Daoy (cell line): ENCODE results near the gene ZMIZ2. TPM values are rescaled to one million over a fixed set of nuclear protein-coding genes. Genes with fewer than 3 reads are reported as not detected.
A peak's percentile ranks its signal among the peaks of the same experiment; 100 is the strongest.
"Not testable (repeated sequence)": the region's sequence is repeated elsewhere in the genome, so short reads cannot be mapped to it uniquely, and the experiment has no call there.

Source experiments
- DNase-seq: peaks from one replicate; pipeline ENCODE4 v3.0.0-alpha.2; 2015; ENCODE audit warnings: low read depth
- total RNA-seq: library from RNA; depleted of rRNA; stranded (reverse); fragments of >200 nt; shearing (Covaris generic); gene quantifications from 2 replicates; pipeline ENCODE4 v1.2.3, GENCODE V29; 2014; rRNA removed

Gene ZMIZ2
- total RNA-seq: 6.5 and 16.2 TPM in 2 replicates

DNA sequence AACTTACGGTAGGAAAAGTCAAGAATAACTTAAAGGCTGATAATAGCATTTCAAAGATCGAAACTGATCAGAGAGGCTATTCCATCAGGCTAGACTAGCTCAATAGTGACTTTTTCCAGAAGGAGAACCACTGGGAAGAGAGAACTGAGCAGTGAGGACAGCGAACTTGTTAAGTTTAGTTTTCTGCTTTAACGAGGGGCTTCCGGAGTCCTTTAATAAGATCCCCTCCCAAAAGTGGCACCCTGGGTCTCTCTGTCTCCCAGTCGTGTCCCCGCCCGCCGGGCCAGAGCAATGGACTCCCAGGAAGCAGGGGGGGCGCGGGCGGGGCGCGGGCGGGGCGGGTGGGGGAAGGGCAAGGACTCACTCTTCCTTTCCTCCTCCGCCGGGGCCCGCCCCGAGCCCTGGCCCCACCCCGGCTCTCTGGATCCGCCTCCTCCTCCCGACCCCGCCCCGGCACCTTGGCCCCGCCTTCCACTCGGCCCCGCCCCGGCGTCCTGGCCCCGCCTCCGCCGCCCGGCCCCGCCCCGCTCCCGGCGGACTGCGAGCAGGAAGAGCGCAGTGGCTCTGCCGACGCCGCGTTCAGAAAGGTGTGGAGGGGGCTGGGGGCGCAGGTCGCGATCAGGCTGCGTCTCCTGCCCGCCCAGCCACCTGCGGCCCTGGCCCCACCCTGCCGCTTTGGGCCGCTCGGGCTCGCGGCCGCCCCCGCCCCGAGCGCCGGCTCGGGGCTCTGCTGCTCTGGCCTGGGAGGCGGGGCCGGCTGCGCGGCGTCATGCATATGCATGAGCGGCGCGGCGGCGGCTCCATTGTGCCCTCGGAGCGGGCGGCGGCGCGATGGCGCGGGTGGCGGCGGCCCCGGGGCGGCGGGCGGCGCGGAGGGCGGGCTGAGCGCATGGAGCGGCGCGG lies at the start of gene ZMIZ2:
ZMIZ2 (plus strand) TSS at position 803 of the 903 bp plus-strand sequence. CDS start 7,403 bp downstream, outside the sequence.
- peak; percentile 98 for DNase-seq

DNA sequence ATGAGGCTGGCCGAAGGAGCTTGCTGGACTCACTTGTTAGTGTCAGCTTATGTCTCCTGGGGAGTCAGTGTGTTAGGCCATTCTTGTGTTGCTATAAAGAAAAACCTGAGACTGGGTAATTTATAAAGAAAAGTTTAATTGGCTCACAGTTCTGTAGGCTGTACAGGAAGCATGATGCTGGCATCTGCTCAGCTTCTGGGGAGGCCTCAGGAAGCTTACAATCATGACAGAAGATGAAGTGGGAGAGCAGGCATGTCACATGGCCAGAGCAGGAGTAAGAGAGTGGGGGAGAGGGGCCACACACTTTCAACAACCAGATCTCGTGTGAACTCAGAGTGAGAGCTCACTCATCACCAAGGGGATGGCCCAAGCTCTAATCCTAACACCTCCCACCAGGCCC lies 49.0 kb upstream of the ZMIZ2 start:
- DNase-seq: not testable (repeated sequence)

DNA sequence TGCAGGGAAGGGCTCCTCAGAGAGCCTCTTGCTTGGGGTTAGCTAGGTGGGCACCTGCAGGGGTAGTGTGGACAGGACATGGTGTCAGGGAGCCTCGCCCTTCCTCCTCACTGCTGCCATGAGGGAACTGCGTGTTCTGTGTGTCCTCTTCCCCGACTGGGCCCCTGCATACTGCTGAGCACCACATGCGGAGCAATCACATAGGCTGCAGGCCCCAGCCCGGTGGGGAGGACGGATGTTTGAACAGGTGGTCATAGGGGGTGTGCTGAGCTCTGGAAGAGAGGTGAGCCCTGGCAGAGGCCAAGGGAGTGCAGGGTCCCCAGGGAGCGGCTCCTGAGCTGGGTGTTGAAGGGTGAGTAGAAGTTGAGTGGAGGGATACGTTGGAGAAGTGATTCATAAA lies 48.3 kb upstream of the ZMIZ2 start:
- DNase-seq: no peak

- DNase-seq: not testable (repeated sequence)
Measured at GRCh38 chr7:44703391-44703790, 45.3 kb upstream of the ZMIZ2 start.

- no peak for DNase-seq
Measured at GRCh38 chr7:44703921-44704320, 44.7 kb upstream of the ZMIZ2 start.

- no peak for DNase-seq
Measured at GRCh38 chr7:44705434-44705833, 43.2 kb upstream of the ZMIZ2 start.

GRCh38 chr7:44706788-44707557 lies 41.7 kb upstream of the ZMIZ2 start:
- no peak for DNase-seq

DNA sequence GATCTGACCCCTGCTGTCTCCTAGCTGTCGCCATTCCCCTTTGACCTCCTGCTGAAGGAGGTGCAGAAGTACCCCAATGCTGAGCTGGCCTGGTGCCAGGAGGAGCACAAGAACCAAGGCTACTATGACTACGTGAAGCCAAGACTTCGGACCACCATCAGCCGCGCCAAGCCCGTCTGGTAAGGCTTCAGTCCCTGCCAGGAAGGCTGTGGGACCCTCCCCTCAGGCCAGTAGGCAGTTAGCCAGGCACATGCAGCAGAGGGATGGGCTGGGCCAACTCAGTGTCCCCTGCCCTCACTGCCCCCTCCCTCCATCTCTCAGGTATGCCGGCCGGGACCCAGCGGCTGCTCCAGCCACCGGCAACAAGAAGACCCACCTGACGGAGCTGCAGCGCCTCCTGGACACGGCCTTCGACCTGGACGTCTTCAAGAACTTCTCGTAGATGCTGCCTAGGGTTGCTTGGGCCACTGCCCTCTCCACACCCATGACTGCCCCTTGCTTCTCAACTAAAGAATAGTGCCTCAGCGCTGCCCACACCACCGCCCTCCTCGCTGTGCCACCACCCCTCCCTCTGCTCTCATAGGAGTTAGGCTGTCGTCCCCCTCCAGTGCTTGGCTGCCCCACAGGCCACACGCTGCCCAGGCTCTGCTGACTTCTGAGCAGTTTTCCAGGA lies 41.0 kb upstream of the ZMIZ2 start:
- DNase-seq: no peak

DNA sequence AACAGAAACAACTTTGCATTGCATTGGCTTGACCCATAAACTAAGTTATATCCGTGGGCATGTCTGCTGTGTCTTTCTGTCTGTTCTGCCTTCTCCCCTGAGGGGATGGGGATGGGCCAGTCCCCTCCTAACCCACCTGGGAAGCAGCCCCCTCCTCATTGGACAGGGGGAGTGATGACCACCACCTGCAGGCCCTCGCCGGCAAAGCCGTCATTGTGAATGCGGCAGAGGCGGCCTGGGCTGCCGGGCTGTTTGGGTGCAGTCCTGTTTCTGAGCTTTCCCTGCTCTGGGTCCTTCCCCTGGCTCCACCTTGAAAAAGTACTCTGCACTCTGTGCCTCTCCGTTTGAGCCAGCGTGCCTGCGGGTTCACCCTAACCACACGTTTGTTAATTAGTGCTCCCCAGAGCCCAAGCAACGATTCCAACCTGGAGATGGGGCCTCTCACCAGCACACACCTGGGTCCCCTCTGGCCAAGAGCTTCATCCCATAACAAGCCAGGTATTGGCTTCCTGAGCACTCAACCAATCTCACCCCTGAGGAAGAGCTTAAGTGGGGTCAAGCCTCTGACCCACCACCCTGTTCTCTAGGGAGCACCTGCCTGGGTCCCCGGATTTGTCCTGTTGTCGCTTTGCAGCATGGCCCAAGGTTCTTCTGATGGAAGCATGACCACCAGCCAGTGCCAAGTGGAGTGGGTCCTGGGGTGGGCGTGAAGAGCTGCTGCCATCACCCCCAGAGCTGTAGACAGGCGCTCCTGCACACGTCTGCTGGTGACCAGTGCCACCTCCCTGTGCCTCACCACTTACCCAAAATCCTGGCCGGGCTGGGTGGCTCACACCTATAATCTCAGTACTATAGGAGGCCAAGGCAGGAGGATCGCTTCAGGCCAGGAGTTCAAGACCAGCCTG lies 39.4 kb upstream of the ZMIZ2 start:
- DNase-seq: no peak

DNA sequence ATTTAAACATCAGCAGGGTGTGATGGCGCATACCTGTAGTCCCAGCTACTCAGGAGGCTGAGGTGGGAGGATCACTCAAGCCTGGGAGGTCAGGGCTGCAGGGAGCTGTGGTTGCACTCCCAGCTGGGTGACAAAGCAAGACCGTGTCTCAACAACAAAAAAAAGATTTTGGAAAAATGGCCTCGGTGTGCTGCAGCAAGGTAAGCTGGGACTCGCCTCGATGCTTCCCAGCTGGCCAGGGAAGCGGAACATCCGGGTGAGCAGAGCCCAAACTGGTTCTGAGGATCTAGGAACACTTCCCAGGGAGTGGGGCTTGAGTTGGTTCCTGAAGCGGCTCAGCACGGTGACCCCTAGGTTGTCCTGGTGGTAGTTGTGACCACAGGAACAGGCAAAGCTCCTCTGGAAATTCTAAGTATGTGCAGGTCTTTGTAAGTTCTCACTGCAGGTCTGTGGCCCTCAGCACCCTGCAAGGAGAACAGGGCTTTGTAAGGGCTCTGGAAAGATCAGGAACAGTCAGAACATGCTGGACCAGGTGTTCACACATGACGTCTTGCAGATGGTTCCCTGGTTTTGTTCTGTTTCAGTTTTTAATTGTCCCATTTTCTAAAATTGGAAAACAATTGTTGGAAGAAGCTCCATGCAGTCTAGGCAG lies 38.6 kb upstream of the ZMIZ2 start:
- DNase-seq: no peak

DNA sequence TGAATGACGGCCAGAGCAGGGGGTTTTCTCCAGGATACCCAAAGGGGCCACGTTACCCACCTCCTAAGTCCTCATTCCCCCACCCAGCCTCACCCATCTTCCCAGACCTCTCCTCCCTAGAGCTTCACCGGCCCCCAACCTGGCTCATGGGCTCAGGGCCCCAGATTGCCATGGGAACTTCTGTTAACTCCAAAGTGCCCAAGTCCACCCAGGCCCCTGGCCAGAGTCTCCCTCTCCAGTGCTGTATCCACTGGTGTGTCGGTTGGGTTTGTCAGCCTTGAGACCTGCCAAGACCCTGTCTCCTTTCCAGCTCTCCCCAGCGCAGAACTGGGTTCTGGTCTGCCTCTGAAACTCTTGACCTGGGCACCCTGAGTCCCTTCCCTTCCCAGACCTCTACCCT lies 37.1 kb upstream of the ZMIZ2 start:
- DNase-seq: no peak

DNA sequence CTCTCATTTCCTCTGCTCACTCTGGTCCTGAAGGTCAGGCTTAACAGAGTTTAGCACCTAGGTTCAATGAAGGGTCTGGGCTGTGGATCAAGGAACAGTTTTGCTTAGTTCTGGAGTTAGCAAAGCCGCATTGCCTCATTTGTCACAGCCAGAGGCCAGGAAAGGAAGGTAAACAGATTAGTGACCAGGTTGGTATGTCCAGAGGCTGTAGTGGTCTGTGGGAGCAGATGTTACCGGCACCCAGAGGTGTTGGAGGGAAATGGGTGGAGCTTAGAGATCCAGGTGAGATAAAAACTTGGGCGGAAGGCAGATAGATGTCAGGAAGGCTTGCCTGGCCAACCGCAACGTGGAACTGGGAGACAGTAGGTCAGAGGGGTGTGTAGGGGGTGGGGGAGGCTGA lies 36.6 kb upstream of the ZMIZ2 start:
- no peak for DNase-seq

GRCh38 chr7:44713141-44713540 lies 35.5 kb upstream of the ZMIZ2 start:
- no peak for DNase-seq

GRCh38 chr7:44713680-44714335 lies 34.8 kb upstream of the ZMIZ2 start:
- no peak for DNase-seq

GRCh38 chr7:44716205-44716604 lies 32.4 kb upstream of the ZMIZ2 start:
- DNase-seq: no peak

DNA sequence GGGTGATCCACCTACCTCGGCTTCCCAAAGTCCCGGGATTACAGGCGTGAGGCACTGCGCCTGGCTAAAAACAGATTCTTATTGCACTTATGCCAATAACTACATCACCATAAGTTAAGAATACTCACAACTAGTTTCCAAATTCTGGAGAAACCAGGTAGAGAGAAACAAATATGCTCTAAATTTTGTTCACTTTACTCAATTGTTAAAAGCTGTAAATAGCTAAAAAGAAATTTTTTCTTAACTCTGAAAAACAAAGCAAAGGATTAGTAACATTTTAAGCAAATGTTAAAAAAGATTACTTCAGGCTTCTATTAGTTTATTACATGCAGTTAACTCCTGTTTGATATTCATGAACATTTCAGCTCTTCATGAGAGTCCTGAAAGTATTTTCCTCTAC lies 28.3 kb upstream of the ZMIZ2 start:
- DNase-seq: no peak

GRCh38 chr7:44724276-44724675 lies 24.4 kb upstream of the ZMIZ2 start:
- no peak for DNase-seq

GRCh38 chr7:44726250-44726649 lies 22.4 kb upstream of the ZMIZ2 start:
- DNase-seq: not testable (repeated sequence)

DNA sequence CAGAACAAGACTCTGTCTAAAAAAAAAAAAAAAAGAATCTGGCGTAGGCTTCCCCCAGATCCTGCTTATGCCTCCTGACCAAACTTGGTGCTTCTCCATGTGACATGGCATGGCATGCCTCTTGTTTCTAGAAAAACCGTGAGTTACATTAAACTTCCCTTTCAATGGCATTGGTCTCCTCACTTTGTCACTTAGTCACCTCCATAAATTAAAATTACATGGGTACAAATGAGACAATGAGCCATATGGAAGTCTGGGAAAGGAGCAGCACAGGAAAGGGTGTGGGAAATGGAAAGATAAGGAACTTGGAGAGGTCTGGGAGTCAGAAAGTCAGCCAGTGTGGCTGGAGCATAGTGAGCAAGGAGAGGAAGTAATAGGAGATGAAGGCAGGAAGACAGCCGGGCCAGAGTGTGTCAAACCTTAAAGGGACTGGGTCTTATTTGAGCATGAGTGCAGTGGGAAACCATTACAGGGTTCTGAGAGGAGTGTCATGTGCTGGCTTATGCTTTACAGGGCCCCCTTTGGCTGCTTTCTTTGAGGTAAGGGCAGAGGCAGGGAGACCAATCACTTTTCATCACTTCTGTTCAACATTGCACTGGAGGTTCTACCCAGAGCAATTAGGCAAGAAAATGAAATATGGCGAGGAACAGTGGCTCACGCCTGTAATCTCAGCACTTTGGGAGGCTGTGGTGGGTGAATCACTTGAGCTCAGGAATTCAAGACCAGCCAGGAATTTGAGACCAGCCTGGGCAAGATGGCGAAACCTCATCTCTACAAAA lies 21.3 kb upstream of the ZMIZ2 start:
- DNase-seq: peak; percentile 94
